IMR-90 (cell line): ENCODE data around the gene KIRREL1. TPM values are rescaled to one million over a fixed set of nuclear protein-coding genes. Genes with fewer than 3 reads are reported as not detected.

ENCODE experiments used
- ATAC-seq: fragments of 200-7000 bp; cut with Tn5 transposase; 2 replicates; pipeline ENCODE4 v1.9.1; 2020; ENCODE audit warnings: low read depth, mild to moderate bottlenecking, moderate library complexity
- BruUV-seq: library from RNA; stranded (reverse); fragments of 400-500 nt; replicated peaks from 2 replicates; lab custom pipeline; 2021; lab: Mats Ljungman, UMichigan
- CTCF ChIA-PET: fragments of 300-600 bp; formaldehyde crosslinking; extraction: SDS; loops from one replicate; lab custom pipeline; 2021; ENCODE audit warnings: antibody characterized with exemption; lab: Yijun Ruan, JAX
- POLR2A ChIA-PET: fragments of 300-600 bp; sonication (Branson Sonifier 250); formaldehyde crosslinking; loops from one replicate; lab custom pipeline; 2022; ENCODE audit warnings: antibody characterized with exemption; ENCODE audit not compliant: unreplicated experiment; lab: Charles Lee
- DNase-seq: peaks from one replicate; pipeline ENCODE4 v3.0.0; 2013
- H2AFZ ChIP-seq: replicated peaks from 2 replicates; pipeline ENCODE3; 2013; ENCODE audit warnings: low read length, mild to moderate bottlenecking; ENCODE audit not compliant: poor library complexity
- H2AK5ac ChIP-seq: 2 replicates; pipeline ENCODE4 v1.6.1; 2013; ENCODE audit warnings: low read depth, low read length, inconsistent platforms
- H2AK9ac ChIP-seq: replicated peaks from 2 replicates; pipeline ENCODE3; 2013; ENCODE audit warnings: mild to moderate bottlenecking, low read depth, low read length, moderate library complexity; ENCODE audit not compliant: poor library complexity
- H2BK120ac ChIP-seq: 2 replicates; pipeline ENCODE4 v1.6.1; 2013; ENCODE audit warnings: low read depth, low read length, inconsistent platforms
- H2BK15ac ChIP-seq: 3 replicates; pipeline ENCODE4 v1.6.1; 2013; ENCODE audit warnings: low read depth, low read length, inconsistent platforms
- H2BK20ac ChIP-seq: 2 replicates; pipeline ENCODE4 v1.6.1; 2013; ENCODE audit warnings: low read depth, mild to moderate bottlenecking, inconsistent platforms, low read length, moderate library complexity
- H2BK5ac ChIP-seq: 2 replicates; pipeline ENCODE4 v1.6.1; 2013; ENCODE audit warnings: mild to moderate bottlenecking, low read depth, low read length, inconsistent platforms; ENCODE audit not compliant: poor library complexity, severe bottlenecking
- H3K14ac ChIP-seq: replicated peaks from 2 replicates; pipeline ENCODE4 v1.6.1; 2013; ENCODE audit warnings: low read depth, low read length, inconsistent platforms
- H3K18ac ChIP-seq: 2 replicates; pipeline ENCODE4 v1.6.1; 2013; ENCODE audit warnings: low read depth, low read length, control low read depth
- H3K23ac ChIP-seq: 2 replicates; pipeline ENCODE4 v1.6.1; 2013; ENCODE audit warnings: low read depth, low read length, inconsistent platforms
- H3K27ac ChIP-seq: 2 replicates; pipeline ENCODE4 v1.5.1; 2013; ENCODE audit warnings: mild to moderate bottlenecking, control low read depth, low read length; ENCODE audit not compliant: insufficient read depth
- H3K27me3 ChIP-seq: 2 replicates; pipeline ENCODE4 v1.6.1; 2013; ENCODE audit warnings: low read length; ENCODE audit not compliant: control insufficient read depth, insufficient read depth
- H3K36me3 ChIP-seq: 2 replicates; pipeline ENCODE4 v1.6.1; 2013; ENCODE audit warnings: low read length, mixed read lengths; ENCODE audit not compliant: control insufficient read depth, insufficient read depth
- H3K4ac ChIP-seq: 2 replicates; pipeline ENCODE4 v1.6.1; 2013; ENCODE audit warnings: low read depth, low read length, inconsistent platforms
- H3K4me1 ChIP-seq: 2 replicates; pipeline ENCODE4 v1.6.1; 2013; ENCODE audit warnings: low read length, mixed read lengths; ENCODE audit not compliant: control insufficient read depth, insufficient read depth
- H3K4me2 ChIP-seq: 2 replicates; pipeline ENCODE4 v1.6.1; 2013; ENCODE audit warnings: low read depth, mild to moderate bottlenecking, control low read depth, low read length, moderate library complexity
- H3K4me3 ChIP-seq: 2 replicates; pipeline ENCODE4 v1.5.1; 2013; ENCODE audit warnings: low read depth, mild to moderate bottlenecking, control low read depth, low read length, moderate library complexity; ENCODE audit not compliant: insufficient read depth
- H3K56ac ChIP-seq: 2 replicates; pipeline ENCODE4 v1.6.1; 2013; ENCODE audit warnings: low read length, inconsistent platforms; ENCODE audit not compliant: insufficient read depth; ENCODE audit errors: extremely low read depth
- H3K79me1 ChIP-seq, 2 experiments: 2 replicates each; pipeline ENCODE4 v1.6.1; 2013; ENCODE audit warnings: low read length in 2 of 2, inconsistent platforms in 1 of 2, low read depth in 1 of 2
- H3K9ac ChIP-seq: 2 replicates; pipeline ENCODE4 v1.6.1; 2013; ENCODE audit warnings: low read depth, low read length, control low read depth
- H3K9me1 ChIP-seq: 2 replicates; pipeline ENCODE4 v1.6.1; 2013; ENCODE audit warnings: low read length, inconsistent platforms; ENCODE audit not compliant: insufficient read depth
- H3K9me3 ChIP-seq: 2 replicates; pipeline ENCODE4 v1.6.1; 2013; ENCODE audit warnings: low read length; ENCODE audit not compliant: control insufficient read depth, insufficient read depth
- H4K20me1 ChIP-seq: 2 replicates; pipeline ENCODE4 v1.6.1; 2013; ENCODE audit warnings: low read length, inconsistent platforms; ENCODE audit not compliant: insufficient read depth
- H4K5ac ChIP-seq: 2 replicates; pipeline ENCODE4 v1.6.1; 2013; ENCODE audit warnings: mild to moderate bottlenecking, low read depth, low read length, control low read depth
- H4K8ac ChIP-seq, 2 experiments: 2 replicates each; pipeline ENCODE4 v1.6.1; 2013; ENCODE audit warnings: low read depth in 2 of 2, low read length in 2 of 2, control low read depth in 1 of 2, inconsistent platforms in 1 of 2
- H4K91ac ChIP-seq: 2 replicates; pipeline ENCODE4 v1.6.1; 2013; ENCODE audit warnings: low read depth, low read length, inconsistent platforms; ENCODE audit not compliant: insufficient read depth
- BHLHE40 ChIP-seq: fragments of 150-350 bp; IDR thresholded peaks from 2 replicates; pipeline ENCODE4 v1.6.1; 2016; ENCODE audit warnings: mild to moderate bottlenecking, low read depth, low read length
- CEBPB ChIP-seq: IDR thresholded peaks from 2 replicates; pipeline ENCODE4 v1.6.1; 2012; ENCODE audit warnings: low read depth, low read length, improper control_type of control experiment
- CHD1 ChIP-seq: IDR thresholded peaks from 2 replicates; pipeline ENCODE4 v1.6.1; 2012; ENCODE audit warnings: low read depth, low read length, improper control_type of control experiment
- FOS ChIP-seq: fragments of 150-350 bp; IDR thresholded peaks from 2 replicates; pipeline ENCODE4 v1.6.1; 2016; ENCODE audit warnings: low read depth, low read length
- MAFK ChIP-seq: IDR thresholded peaks from 2 replicates; pipeline ENCODE4 v1.6.1; 2012; ENCODE audit warnings: low read depth, low read length, improper control_type of control experiment
- MAZ ChIP-seq: IDR thresholded peaks from 2 replicates; pipeline ENCODE4 v1.6.1; 2012; ENCODE audit warnings: low read depth, mild to moderate bottlenecking, low read length, improper control_type of control experiment, moderate library complexity, borderline replicate concordance
- MXI1 ChIP-seq: IDR thresholded peaks from 2 replicates; pipeline ENCODE4 v1.6.1; 2012; ENCODE audit warnings: low read depth, mild to moderate bottlenecking, low read length, moderate library complexity, borderline replicate concordance
- NFE2L2 ChIP-seq: fragments of 150-350 bp; IDR thresholded peaks from 2 replicates; pipeline ENCODE4 v1.6.1; 2016; ENCODE audit warnings: low read depth, mild to moderate bottlenecking, low read length
- POLR2A ChIP-seq: IDR thresholded peaks from 2 replicates; pipeline ENCODE4 v1.6.1; 2012; ENCODE audit warnings: mild to moderate bottlenecking, low read depth, low read length
- RCOR1 ChIP-seq: IDR thresholded peaks from 2 replicates; pipeline ENCODE4 v1.6.1; 2012; ENCODE audit warnings: mild to moderate bottlenecking, low read length, improper control_type of control experiment; ENCODE audit not compliant: insufficient replicate concordance
- RFX5 ChIP-seq: IDR thresholded peaks from 2 replicates; pipeline ENCODE4 v1.8.0; 2012; ENCODE audit warnings: low read depth, mild to moderate bottlenecking, low read length, moderate library complexity
- SMC3 ChIP-seq: fragments of 150-350 bp; IDR thresholded peaks from 2 replicates; pipeline ENCODE4 v1.6.1; 2016; ENCODE audit warnings: low read depth, mild to moderate bottlenecking, antibody characterized with exemption, low read length, moderate library complexity
- USF2 ChIP-seq: fragments of 150-350 bp; IDR thresholded peaks from 2 replicates; pipeline ENCODE4 v1.6.1; 2017; ENCODE audit warnings: mild to moderate bottlenecking, antibody characterized with exemption, low read length, low read depth
- WGBS, 2 experiments: methylation state at CpG; one replicate each; pipeline versions ENCODE4 v1.1.5 to v1.1.7; 2013; ENCODE audit warnings: missing lambda C conversion rate in 2 of 2; ENCODE audit not compliant: insufficient read length in 1 of 2; ENCODE audit errors: extremely low coverage in 2 of 2; 5-methylcytosine and 5-hydroxymethylcytosine counted together
- dilution Hi-C: fragments of 300-500 bp; cut with HindIII; formaldehyde crosslinking; loops from one replicate; pipeline ENCODE4 v1.14.3; 2018; ENCODE audit warnings: low sequenced_read_pairs; ENCODE audit not compliant: unreplicated experiment
- in situ Hi-C: fragments of 300-500 bp; cut with MboI; formaldehyde crosslinking; loops from 3 replicates; pipeline ENCODE4 v1.14.3; 2019; ENCODE audit warnings: low sequenced_read_pairs, inconsistent platforms, mixed read lengths
- intact Hi-C: fragments of 100-400 bp; cut with micrococcal nuclease; formaldehyde crosslinking; loops from 2 replicates; pipeline ENCODE4 v1.10.0; 2022
- polyA plus RNA-seq, 3 experiments: library from polyadenylated mRNA; depleted of rRNA; stranded (reverse); fragments of >200 nt; gene quantifications; 2 replicates each; pipeline ENCODE4 v1.2.3, GENCODE V29; 2012; ENCODE audit warnings: low replicate concordance in 1 of 3
- total RNA-seq: library from RNA; depleted of rRNA; stranded (reverse); fragments of >200 nt; gene quantifications from 2 replicates; pipeline ENCODE4 v1.2.3, GENCODE V29; 2012
- TF ChIP-seq, protein P1 (sequence below): conservative IDR thresholded peaks from 2 replicates; pipeline ENCODE4 v1.5.1; 2012; ENCODE audit warnings: mild to moderate bottlenecking, low read depth, low read length, improper control_type of control experiment
- TF ChIP-seq, protein P2 (sequence below): fragments of 150-350 bp; IDR thresholded peaks from 2 replicates; pipeline ENCODE4 v1.6.1; 2016; ENCODE audit warnings: low read depth, mild to moderate bottlenecking, low read length, moderate library complexity, borderline replicate concordance

Gene KIRREL1
- total and polyA plus RNA-seq, 2 of the 4 experiments (the other 2 are of a cell fraction): 58.1 to 64.7 TPM

- intact Hi-C loops: no loop called here
- no peak for TF ChIP-seq RCOR1
- TF ChIP-seq CHD1: no peak
- TF ChIP-seq MAFK: no peak
- no peak for TF ChIP-seq BHLHE40
- no peak for TF ChIP-seq USF2
- TF ChIP-seq, protein P1, sequence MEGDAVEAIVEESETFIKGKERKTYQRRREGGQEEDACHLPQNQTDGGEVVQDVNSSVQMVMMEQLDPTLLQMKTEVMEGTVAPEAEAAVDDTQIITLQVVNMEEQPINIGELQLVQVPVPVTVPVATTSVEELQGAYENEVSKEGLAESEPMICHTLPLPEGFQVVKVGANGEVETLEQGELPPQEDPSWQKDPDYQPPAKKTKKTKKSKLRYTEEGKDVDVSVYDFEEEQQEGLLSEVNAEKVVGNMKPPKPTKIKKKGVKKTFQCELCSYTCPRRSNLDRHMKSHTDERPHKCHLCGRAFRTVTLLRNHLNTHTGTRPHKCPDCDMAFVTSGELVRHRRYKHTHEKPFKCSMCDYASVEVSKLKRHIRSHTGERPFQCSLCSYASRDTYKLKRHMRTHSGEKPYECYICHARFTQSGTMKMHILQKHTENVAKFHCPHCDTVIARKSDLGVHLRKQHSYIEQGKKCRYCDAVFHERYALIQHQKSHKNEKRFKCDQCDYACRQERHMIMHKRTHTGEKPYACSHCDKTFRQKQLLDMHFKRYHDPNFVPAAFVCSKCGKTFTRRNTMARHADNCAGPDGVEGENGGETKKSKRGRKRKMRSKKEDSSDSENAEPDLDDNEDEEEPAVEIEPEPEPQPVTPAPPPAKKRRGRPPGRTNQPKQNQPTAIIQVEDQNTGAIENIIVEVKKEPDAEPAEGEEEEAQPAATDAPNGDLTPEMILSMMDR: no peak
- no peak for TF ChIP-seq SMC3
- no peak for TF ChIP-seq MAZ
- no peak for TF ChIP-seq NFE2L2
- TF ChIP-seq CEBPB: no peak
- TF ChIP-seq, protein P2, sequence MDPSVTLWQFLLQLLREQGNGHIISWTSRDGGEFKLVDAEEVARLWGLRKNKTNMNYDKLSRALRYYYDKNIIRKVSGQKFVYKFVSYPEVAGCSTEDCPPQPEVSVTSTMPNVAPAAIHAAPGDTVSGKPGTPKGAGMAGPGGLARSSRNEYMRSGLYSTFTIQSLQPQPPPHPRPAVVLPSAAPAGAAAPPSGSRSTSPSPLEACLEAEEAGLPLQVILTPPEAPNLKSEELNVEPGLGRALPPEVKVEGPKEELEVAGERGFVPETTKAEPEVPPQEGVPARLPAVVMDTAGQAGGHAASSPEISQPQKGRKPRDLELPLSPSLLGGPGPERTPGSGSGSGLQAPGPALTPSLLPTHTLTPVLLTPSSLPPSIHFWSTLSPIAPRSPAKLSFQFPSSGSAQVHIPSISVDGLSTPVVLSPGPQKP: no peak
- no peak for TF ChIP-seq MXI1
- TF ChIP-seq FOS: no peak
- no peak for TF ChIP-seq RFX5
- no peak for TF ChIP-seq POLR2A
- no peak overlapping the region for H3K4me3 ChIP-seq
- no peak overlapping the region for H2BK5ac ChIP-seq
- H2AK9ac ChIP-seq: no peak overlapping the region
- H2AFZ ChIP-seq: no peak overlapping the region
- H2BK20ac ChIP-seq: no peak overlapping the region
- H3K4me1 ChIP-seq: peaks cover 7% of the 10 kb centered on the region
- no peak overlapping the region for H4K5ac ChIP-seq
- H2BK15ac ChIP-seq: no peak overlapping the region
- H3K36me3 ChIP-seq: peaks cover 46% of the 10 kb centered on the region
- no peak overlapping the region for H4K8ac ChIP-seq
- no peak for ATAC-seq
- H2BK120ac ChIP-seq: no peak overlapping the region
- H3K23ac ChIP-seq: no peak overlapping the region
- H3K27me3 ChIP-seq: no peaks in the 10 kb centered on the region
- H3K18ac ChIP-seq: no peak overlapping the region
- DNase-seq: no peak
- no peak overlapping the region for H2AK5ac ChIP-seq
- no peak overlapping the region for H3K4ac ChIP-seq
- BruUV-seq: no TSS peak
- H3K9ac ChIP-seq: no peak overlapping the region
- peaks cover 85% of the 10 kb centered on the region for H4K20me1 ChIP-seq
- no peak overlapping the region for H3K4me2 ChIP-seq
- no peaks in the 10 kb centered on the region for H3K9me3 ChIP-seq
- CTCF ChIA-PET: interaction anchor here (1.4 kb wide), 1 partner anchor 83 kb away, joined by 3 read pairs; no protein-coding TSS in a partner anchor
- H3K14ac ChIP-seq: no peak overlapping the region
- no CpG with 5 or more reads among the region's 9 CpGs for WGBS, 2 experiments
- POLR2A ChIA-PET: interaction anchor here (0.7 kb wide), 1 partner anchor 65 kb away, joined by 5 read pairs; no protein-coding TSS in a partner anchor
- peaks cover 48 to 86% of the 10 kb centered on the region in 2 experiments for H3K79me1 ChIP-seq
- no peak overlapping the region for H3K56ac ChIP-seq
- in situ Hi-C loops: no loop called here
- dilution Hi-C loops: no loop called here
- H3K9me1 ChIP-seq: peaks cover 25% of the 10 kb centered on the region
- H4K91ac ChIP-seq: no peak overlapping the region
- H3K27ac ChIP-seq: no peak overlapping the region
Measured at GRCh38 chr1:158075078-158075477, 81.6 kb downstream of the KIRREL1 start.
